Right ventricle myocardium superior (tissue), 1 donor: ENCODE measurements around the gene BUB1. TPM values are rescaled to one million over a fixed set of nuclear protein-coding genes. Genes with fewer than 3 reads are reported as not detected.
"Not testable (repeated sequence)": the region's sequence is repeated elsewhere in the genome, so short reads cannot be mapped to it uniquely, and the experiment has no call there.

Experiments used
- ATAC-seq: fragments of 200-7000 bp; cut with Tn5 transposase; one replicate; pipeline ENCODE4 v1.9.1; 2020; ENCODE audit warnings: mild to moderate bottlenecking; ENCODE audit not compliant: poor library complexity
- DNase-seq: peaks from one replicate; pipeline ENCODE4 v3.0.0-alpha.2; 2020
- intact Hi-C: fragments of 100-400 bp; cut with DNase I; formaldehyde crosslinking; loops from one replicate; pipeline ENCODE4 v1.11.2; 2022
- total RNA-seq: library from RNA; stranded (reverse); fragmentation: NEBNext Ultra II Directional; extraction: Animal tissue kit (Norgen Biotek cat#: 25700); gene quantifications from one replicate; pipeline ENCODE4 v1.2.1, GENCODE V29; 2021
- donor health status: DM: no; HTN: yes; CAD: no; lungs with severe emphysema.

BUB1 gene
- total RNA-seq, 1 donor from 2014 or later: 0.65 TPM

GRCh38 chr2:110695146-110695898, 17.5 kb upstream of the BUB1 start:
- DNase-seq, ATAC-seq, intact Hi-C loops: not testable (repeated sequence)

- intact Hi-C loops: no loop called here
- ATAC-seq: no peak
- no peak for DNase-seq
These were observed 13.9 kb upstream of the BUB1 start for GRCh38 chr2:110691612-110692258.

GRCh38 chr2:110690083-110690965, 12.5 kb upstream of the BUB1 start:
- ATAC-seq (no peak), DNase-seq (no peak)
- intact Hi-C loops: no loop called here

GRCh38 chr2:110688594-110689091, 10.8 kb upstream of the BUB1 start:
- intact Hi-C loops: no loop called here
- DNase-seq (no peak), ATAC-seq (no peak)

- intact Hi-C loops, ATAC-seq, DNase-seq: not testable (repeated sequence)
These were observed 10.1 kb upstream of the BUB1 start for GRCh38 chr2:110687775-110688484.

- ATAC-seq (no peak), DNase-seq (no peak)
- intact Hi-C loops: no loop called here
These were observed 5.0 kb upstream of the BUB1 start for GRCh38 chr2:110682872-110683271.

- ATAC-seq (no peak), DNase-seq (no peak)
- intact Hi-C loops: no loop called here
These were observed 4.4 kb upstream of the BUB1 start for GRCh38 chr2:110682267-110682666.

GRCh38 chr2:110680709-110681108, 2.8 kb upstream of the BUB1 start:
- intact Hi-C loops: no loop called here
- DNase-seq: no peak
- no peak for ATAC-seq

GRCh38 chr2:110679865-110680264, 2.0 kb upstream of the BUB1 start:
- intact Hi-C loops: no loop called here
- ATAC-seq: no peak
- DNase-seq: no peak

GRCh38 chr2:110679337-110679707, 1.5 kb upstream of the BUB1 start:
- ATAC-seq (no peak), DNase-seq (no peak)
- intact Hi-C loops: no loop called here

GRCh38 chr2:110678457-110679336, 834 bp upstream of the BUB1 start:
- ATAC-seq: peak; percentile 44
- intact Hi-C loops: no loop called here
- no peak for DNase-seq

GRCh38 chr2:110677080-110677479, 783 bp downstream of the BUB1 start:
- intact Hi-C loops: no loop called here
- DNase-seq (no peak), ATAC-seq (no peak)

GRCh38 chr2:110675679-110676078, 2.2 kb downstream of the BUB1 start:
- intact Hi-C loops: no loop called here
- no peak for ATAC-seq
- DNase-seq: no peak

GRCh38 chr2:110674620-110675555, 3.0 kb downstream of the BUB1 start:
- ATAC-seq (no peak), DNase-seq (no peak)
- intact Hi-C loops: no loop called here

GRCh38 chr2:110673201-110673600, 4.7 kb downstream of the BUB1 start:
- ATAC-seq (no peak), DNase-seq (no peak)
- intact Hi-C loops: no loop called here

- no peak for ATAC-seq
- intact Hi-C loops: no loop called here
- no peak for DNase-seq
These were observed 7.0 kb downstream of the BUB1 start for GRCh38 chr2:110670826-110671225.

- no peak for ATAC-seq
- intact Hi-C loops: no loop called here
- DNase-seq: no peak
These were observed 8.8 kb downstream of the BUB1 start for GRCh38 chr2:110669079-110669478.
